Neural cell (in vitro differentiated cells): ENCODE measurements around the gene SIDT1. TPM values are rescaled to one million over a fixed set of nuclear protein-coding genes. Genes with fewer than 3 reads are reported as not detected.

ENCODE experiments used
- H2AFZ ChIP-seq: fragments of 200-600, 300-800 bp; sonication (generic), shearing (Covaris generic); 2 replicates; pipeline ENCODE4 v1.6.0; 2014; ENCODE audit warnings: low read depth, mild to moderate bottlenecking, antibody characterized with exemption, low read length, moderate library complexity
- H3F3A ChIP-seq: fragments of 200-600 bp; shearing (Covaris generic); 2 replicates; pipeline ENCODE4 v1.6.1; 2016; ENCODE audit warnings: mild to moderate bottlenecking, moderate library complexity, mixed read lengths, antibody characterized with exemption, low read length; ENCODE audit not compliant: insufficient read depth, poor library complexity, severe bottlenecking
- H3K27ac ChIP-seq: fragments of 200-600, 300-800 bp; sonication (generic), shearing (Covaris generic); 2 replicates; pipeline ENCODE4 v1.5.1; 2014; ENCODE audit warnings: mild to moderate bottlenecking, low read length, moderate library complexity
- H3K27me3 ChIP-seq: fragments of 300-800, 200-600 bp; sonication (generic), shearing (Covaris generic); 2 replicates; pipeline ENCODE4 v1.6.0; 2014; ENCODE audit warnings: mild to moderate bottlenecking, low read depth, low read length, moderate library complexity; ENCODE audit not compliant: insufficient read depth
- H3K36me3 ChIP-seq: fragments of 300-800, 200-600 bp; sonication (generic), shearing (Covaris generic); 2 replicates; pipeline ENCODE4 v1.5.1; 2014; ENCODE audit warnings: mild to moderate bottlenecking, antibody characterized with exemption, low read length, moderate library complexity; ENCODE audit not compliant: insufficient read depth
- H3K4me2 ChIP-seq: fragments of 300-800, 200-600 bp; sonication (generic), shearing (Covaris generic); 2 replicates; pipeline ENCODE4 v1.6.0; 2014; ENCODE audit warnings: mild to moderate bottlenecking, low read length
- H3K4me3 ChIP-seq: fragments of 300-800, 200-600 bp; sonication (generic), shearing (Covaris generic); 2 replicates; pipeline ENCODE4 v1.5.1; 2014; ENCODE audit warnings: mild to moderate bottlenecking, low read length, moderate library complexity
- H3K79me2 ChIP-seq: fragments of 200-600 bp; shearing (Covaris generic); replicated peaks from 2 replicates; pipeline ENCODE4 v1.6.0; 2014; ENCODE audit warnings: mild to moderate bottlenecking, low read length, moderate library complexity; ENCODE audit not compliant: insufficient read depth
- H3K9ac ChIP-seq: fragments of 300-800, 200-600 bp; sonication (generic), shearing (Covaris generic); 2 replicates; pipeline ENCODE4 v1.6.1; 2016; ENCODE audit warnings: mild to moderate bottlenecking, low read length, mixed read lengths
- H3K9me2 ChIP-seq: fragments of 200-600 bp; shearing (Covaris generic); 2 replicates; pipeline ENCODE4 v1.6.1; 2016; ENCODE audit warnings: mild to moderate bottlenecking, low read length, mixed read lengths; ENCODE audit not compliant: insufficient read depth
- H3K9me3 ChIP-seq: fragments of 200-600, 300-800 bp; sonication (generic), shearing (Covaris generic); 2 replicates; pipeline ENCODE4 v1.6.1; 2016; ENCODE audit warnings: mild to moderate bottlenecking, mixed run types, low read length, moderate library complexity, mixed read lengths
- H4K20me1 ChIP-seq: fragments of 200-600 bp; shearing (Covaris generic); 2 replicates; pipeline ENCODE4 v1.6.1; 2016; ENCODE audit warnings: mild to moderate bottlenecking, mixed run types; ENCODE audit not compliant: insufficient read depth
- EP300 ChIP-seq: fragments of 450-650 bp; conservative IDR thresholded peaks from 2 replicates; pipeline ENCODE4 v1.6.1; 2014; ENCODE audit warnings: antibody characterized with exemption, mild to moderate bottlenecking, moderate library complexity; ENCODE audit not compliant: poor library complexity, severe bottlenecking
- EZH2 ChIP-seq: fragments of 200-600, 300-800 bp; shearing (Covaris generic), sonication (generic); IDR thresholded peaks from 2 replicates; pipeline ENCODE4 v1.6.1; 2014; ENCODE audit warnings: antibody characterized with exemption, low read length, borderline replicate concordance, mild to moderate bottlenecking; ENCODE audit not compliant: insufficient read depth, poor library complexity, severe bottlenecking
- MXI1 ChIP-seq: fragments of 450-650 bp; conservative IDR thresholded peaks from 2 replicates; pipeline ENCODE4 v1.6.1; 2014; ENCODE audit warnings: antibody characterized with exemption, mild to moderate bottlenecking; ENCODE audit not compliant: poor library complexity, severe bottlenecking
- POLR2AphosphoS5 ChIP-seq: IDR thresholded peaks from 2 replicates; pipeline ENCODE4 v1.6.1; 2012
- RAD21 ChIP-seq: fragments of 450-650 bp; conservative IDR thresholded peaks from 2 replicates; pipeline ENCODE4 v1.6.1; 2014; ENCODE audit warnings: antibody characterized with exemption, mild to moderate bottlenecking, moderate library complexity
- SMC3 ChIP-seq: fragments of 450-650 bp; conservative IDR thresholded peaks from 2 replicates; pipeline ENCODE4 v1.6.1; 2014; ENCODE audit warnings: antibody characterized with exemption, mild to moderate bottlenecking, moderate library complexity; ENCODE audit not compliant: poor library complexity
- TAF1 ChIP-seq: IDR thresholded peaks from 2 replicates; pipeline ENCODE4 v1.6.1; 2012; ENCODE audit warnings: low read depth
- polyA plus RNA-seq: library from polyadenylated mRNA; depleted of rRNA; stranded (reverse); fragments of >200 nt; gene quantifications from 2 replicates; pipeline ENCODE4 v1.2.3, GENCODE V29; 2014
- TF ChIP-seq, protein P1 (sequence below): IDR thresholded peaks from 2 replicates; pipeline ENCODE4 v1.6.1; 2012; ENCODE audit warnings: borderline replicate concordance
- TF ChIP-seq, protein P2 (sequence below): fragments of 450-650 bp; IDR thresholded peaks from 2 replicates; pipeline ENCODE4 v1.5.1; 2014; ENCODE audit warnings: antibody characterized with exemption, mild to moderate bottlenecking, moderate library complexity; ENCODE audit not compliant: poor library complexity, severe bottlenecking

SIDT1 gene
- polyA plus RNA-seq, 1 donor from 2014 or later: 0.22 TPM

DNA sequence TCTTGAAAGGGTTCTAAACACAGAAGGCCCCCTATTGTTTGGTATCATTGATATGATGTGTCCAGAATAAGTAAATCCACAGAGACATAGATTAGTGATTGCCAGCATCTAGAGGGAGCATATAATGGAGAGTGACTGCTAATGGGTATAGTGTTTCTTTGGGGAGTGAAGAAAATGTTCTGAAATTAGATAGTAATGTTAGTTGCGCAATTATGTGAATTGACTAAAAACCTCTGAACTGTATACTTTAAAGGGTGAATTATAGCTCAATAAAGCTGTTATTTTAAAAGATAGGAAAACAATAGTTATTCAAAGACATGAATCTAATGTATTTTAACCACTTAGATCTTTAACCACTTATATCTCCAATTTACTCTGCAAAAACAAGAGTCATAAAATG is 23.4 kb upstream of the SIDT1 start:
- peaks cover 18% of the 10 kb centered on the region for H3K79me2 ChIP-seq
- no peak for TF ChIP-seq EP300
- TF ChIP-seq MXI1: no peak

DNA sequence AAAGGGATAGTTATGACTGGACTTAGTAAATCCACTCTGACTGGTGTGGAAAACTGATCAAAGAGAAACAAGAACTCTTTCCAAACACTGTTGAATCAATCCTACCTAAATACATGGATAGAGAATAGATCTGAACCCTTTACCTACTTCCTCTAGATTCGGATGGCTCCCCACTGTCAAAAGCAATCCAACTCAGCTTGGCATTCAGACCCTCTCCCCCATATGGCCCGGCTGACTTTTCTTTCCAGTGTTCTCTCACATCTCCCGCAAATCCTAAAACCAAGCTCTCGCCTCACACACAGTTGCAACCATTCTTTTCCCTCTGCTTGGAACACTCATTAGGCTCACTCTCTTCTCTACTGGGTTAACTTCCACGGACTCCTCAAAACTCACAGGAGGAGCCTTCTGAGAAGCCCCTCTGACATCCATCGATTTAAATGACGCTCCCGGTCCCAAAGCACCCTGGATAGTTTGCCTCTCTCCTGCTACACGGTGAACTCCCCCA is 18.0 kb upstream of the SIDT1 start:
- Histone ChIP-seq H3K4me2 (peak overlapping the region; percentile 63), H3K79me2 (peaks cover 10% of the 10 kb centered on the region), H3K27me3 (no peaks in the 10 kb centered on the region), H3K27ac (peak overlapping the region; percentile 78), H3F3A (peaks cover 4% of the 10 kb centered on the region), H3K9ac (peak overlapping the region; percentile 70), H2AFZ (peak overlapping the region; percentile 48), H3K9me2 (no peaks in the 10 kb centered on the region), H3K4me3 (peak overlapping the region; percentile 80), H3K36me3 (no peaks in the 10 kb centered on the region), H4K20me1 (no peaks in the 10 kb centered on the region), H3K9me3 (no peaks in the 10 kb centered on the region)
- TF ChIP-seq, protein P1, sequence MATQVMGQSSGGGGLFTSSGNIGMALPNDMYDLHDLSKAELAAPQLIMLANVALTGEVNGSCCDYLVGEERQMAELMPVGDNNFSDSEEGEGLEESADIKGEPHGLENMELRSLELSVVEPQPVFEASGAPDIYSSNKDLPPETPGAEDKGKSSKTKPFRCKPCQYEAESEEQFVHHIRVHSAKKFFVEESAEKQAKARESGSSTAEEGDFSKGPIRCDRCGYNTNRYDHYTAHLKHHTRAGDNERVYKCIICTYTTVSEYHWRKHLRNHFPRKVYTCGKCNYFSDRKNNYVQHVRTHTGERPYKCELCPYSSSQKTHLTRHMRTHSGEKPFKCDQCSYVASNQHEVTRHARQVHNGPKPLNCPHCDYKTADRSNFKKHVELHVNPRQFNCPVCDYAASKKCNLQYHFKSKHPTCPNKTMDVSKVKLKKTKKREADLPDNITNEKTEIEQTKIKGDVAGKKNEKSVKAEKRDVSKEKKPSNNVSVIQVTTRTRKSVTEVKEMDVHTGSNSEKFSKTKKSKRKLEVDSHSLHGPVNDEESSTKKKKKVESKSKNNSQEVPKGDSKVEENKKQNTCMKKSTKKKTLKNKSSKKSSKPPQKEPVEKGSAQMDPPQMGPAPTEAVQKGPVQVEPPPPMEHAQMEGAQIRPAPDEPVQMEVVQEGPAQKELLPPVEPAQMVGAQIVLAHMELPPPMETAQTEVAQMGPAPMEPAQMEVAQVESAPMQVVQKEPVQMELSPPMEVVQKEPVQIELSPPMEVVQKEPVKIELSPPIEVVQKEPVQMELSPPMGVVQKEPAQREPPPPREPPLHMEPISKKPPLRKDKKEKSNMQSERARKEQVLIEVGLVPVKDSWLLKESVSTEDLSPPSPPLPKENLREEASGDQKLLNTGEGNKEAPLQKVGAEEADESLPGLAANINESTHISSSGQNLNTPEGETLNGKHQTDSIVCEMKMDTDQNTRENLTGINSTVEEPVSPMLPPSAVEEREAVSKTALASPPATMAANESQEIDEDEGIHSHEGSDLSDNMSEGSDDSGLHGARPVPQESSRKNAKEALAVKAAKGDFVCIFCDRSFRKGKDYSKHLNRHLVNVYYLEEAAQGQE: no peak
- TF ChIP-seq EP300: no peak
- TF ChIP-seq SMC3: peak; percentile 12
- no peak for TF ChIP-seq RAD21

More for the DNA sequence above, 23.4 kb upstream of the SIDT1 start:
- no peak overlapping the region for H2AFZ ChIP-seq
- H4K20me1 ChIP-seq: no peaks in the 10 kb centered on the region
- H3K27me3 ChIP-seq: no peaks in the 10 kb centered on the region
- peaks cover 1% of the 10 kb centered on the region for H3F3A ChIP-seq
- H3K36me3 ChIP-seq: no peaks in the 10 kb centered on the region
- H3K9me3 ChIP-seq: no peaks in the 10 kb centered on the region
- H3K9ac ChIP-seq: no peak overlapping the region
- no peaks in the 10 kb centered on the region for H3K9me2 ChIP-seq
- H3K4me2 ChIP-seq: no peak overlapping the region
- no peak overlapping the region for H3K4me3 ChIP-seq
- no peak overlapping the region for H3K27ac ChIP-seq

DNA sequence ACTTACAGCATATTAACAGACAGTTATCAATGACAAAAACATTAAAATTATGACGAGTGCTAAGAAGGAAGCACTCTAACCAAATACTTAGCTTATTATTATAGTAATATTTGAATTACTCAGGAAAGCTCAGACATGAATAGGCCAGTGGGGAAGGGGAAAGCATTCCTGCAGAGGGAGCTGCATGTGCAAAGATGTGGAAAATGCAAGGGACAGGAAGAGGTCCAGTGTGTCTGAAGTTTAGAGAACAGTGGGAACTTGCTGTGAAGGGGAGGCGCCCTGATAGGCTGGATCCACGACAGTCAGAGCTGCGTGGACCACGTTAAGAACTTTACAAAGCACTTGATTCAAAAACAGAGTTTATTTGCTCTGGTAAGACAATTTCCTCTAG is 16.2 kb upstream of the SIDT1 start:
- H3K27ac ChIP-seq: no peak overlapping the region

More for the DNA sequence above, 16.2 kb upstream of the SIDT1 start:
- TF ChIP-seq MXI1: no peak
- TF ChIP-seq, protein P1: no peak
- no peak for TF ChIP-seq POLR2AphosphoS5
- no peak for TF ChIP-seq EZH2
- no peak for TF ChIP-seq TAF1
- no peak for TF ChIP-seq RAD21
- no peak for TF ChIP-seq EP300
- TF ChIP-seq, protein P2, sequence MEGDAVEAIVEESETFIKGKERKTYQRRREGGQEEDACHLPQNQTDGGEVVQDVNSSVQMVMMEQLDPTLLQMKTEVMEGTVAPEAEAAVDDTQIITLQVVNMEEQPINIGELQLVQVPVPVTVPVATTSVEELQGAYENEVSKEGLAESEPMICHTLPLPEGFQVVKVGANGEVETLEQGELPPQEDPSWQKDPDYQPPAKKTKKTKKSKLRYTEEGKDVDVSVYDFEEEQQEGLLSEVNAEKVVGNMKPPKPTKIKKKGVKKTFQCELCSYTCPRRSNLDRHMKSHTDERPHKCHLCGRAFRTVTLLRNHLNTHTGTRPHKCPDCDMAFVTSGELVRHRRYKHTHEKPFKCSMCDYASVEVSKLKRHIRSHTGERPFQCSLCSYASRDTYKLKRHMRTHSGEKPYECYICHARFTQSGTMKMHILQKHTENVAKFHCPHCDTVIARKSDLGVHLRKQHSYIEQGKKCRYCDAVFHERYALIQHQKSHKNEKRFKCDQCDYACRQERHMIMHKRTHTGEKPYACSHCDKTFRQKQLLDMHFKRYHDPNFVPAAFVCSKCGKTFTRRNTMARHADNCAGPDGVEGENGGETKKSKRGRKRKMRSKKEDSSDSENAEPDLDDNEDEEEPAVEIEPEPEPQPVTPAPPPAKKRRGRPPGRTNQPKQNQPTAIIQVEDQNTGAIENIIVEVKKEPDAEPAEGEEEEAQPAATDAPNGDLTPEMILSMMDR: no peak
- no peak for TF ChIP-seq SMC3
- Histone ChIP-seq H3K9me2 (no peaks in the 10 kb centered on the region), H4K20me1 (no peaks in the 10 kb centered on the region), H3K9ac (no peak overlapping the region), H3K4me2 (no peak overlapping the region), H3K27me3 (no peaks in the 10 kb centered on the region), H3K36me3 (no peaks in the 10 kb centered on the region), H2AFZ (no peak overlapping the region), H3K4me3 (no peak overlapping the region), H3K9me3 (no peaks in the 10 kb centered on the region), H3K79me2 (peaks cover 10% of the 10 kb centered on the region), H3F3A (peaks cover 4% of the 10 kb centered on the region)
